B cell (primary cell): ENCODE results near the gene CD72. TPM values are rescaled to one million over a fixed set of nuclear protein-coding genes. Genes with fewer than 3 reads are reported as not detected.

ENCODE experiments used
- ATAC-seq: fragments of 200-7000 bp; cut with Tn5 transposase; one replicate; pipeline ENCODE4 v1.10.0; 2021; ENCODE audit warnings: low read depth, mild to moderate bottlenecking, moderate number of reproducible peaks, moderate library complexity
- CTCF ChIA-PET: fragments of 350-600 bp; sonication (Branson Sonifier 250); formaldehyde crosslinking; loops from one replicate; lab custom pipeline; 2021; ENCODE audit warnings: antibody characterized with exemption, inconsistent platforms; lab: Charles Lee
- POLR2A ChIA-PET: fragments of 350-600 bp; sonication (Branson Sonifier 250); formaldehyde crosslinking; loops from one replicate; lab custom pipeline; 2021; ENCODE audit warnings: antibody characterized with exemption; lab: Charles Lee
- DNase-seq: peaks from one replicate; pipeline ENCODE4 v3.0.0; 2013
- H2AFZ ChIP-seq: 2 replicates; pipeline ENCODE4 v1.6.1; 2012; ENCODE audit warnings: mild to moderate bottlenecking, low read depth, low read length; ENCODE audit not compliant: insufficient read depth, poor library complexity, severe bottlenecking
- H3K27ac ChIP-seq, 2 donors: 1 replicate in 1 of 2; 2 replicates in 1 of 2; pipeline ENCODE4 v1.5.1; 2012 to 2013; ENCODE audit warnings: low read length in 2 of 2, mild to moderate bottlenecking in 2 of 2, moderate library complexity in 1 of 2
- H3K27me3 ChIP-seq, 4 experiments: fragments of 200-600 bp in 1 of 4; sonication (generic) in 1 of 4; replicated peaks in 1 of 4; 1 replicate in 2 of 4; 2 replicates in 2 of 4; pipeline versions ENCODE4 v1.6.1 to v1.7.0; 2013 to 2016; ENCODE audit warnings: low read length in 3 of 4, mild to moderate bottlenecking in 2 of 4, mixed read lengths in 1 of 4, moderate library complexity in 1 of 4; ENCODE audit not compliant: insufficient read depth in 4 of 4, control insufficient read depth in 3 of 4; ENCODE audit errors: control extremely low read depth in 1 of 4
- H3K36me3 ChIP-seq, 2 experiments: replicated peaks in 1 of 2; 1 replicate in 1 of 2; 2 replicates in 1 of 2; pipeline versions ENCODE4 v1.6.1 to v1.7.1; 2013; ENCODE audit warnings: low read length in 1 of 2; ENCODE audit not compliant: insufficient read depth in 2 of 2, control insufficient read depth in 1 of 2; ENCODE audit errors: control extremely low read depth in 1 of 2, extremely low read depth in 1 of 2
- H3K4me1 ChIP-seq, 2 donors: fragments of 200-600 bp in 1 of 2; sonication (generic) in 1 of 2; 1 replicate in 1 of 2; 2 replicates in 1 of 2; pipeline versions ENCODE4 v1.5.1 to v1.6.1; 2013 to 2017; ENCODE audit warnings: low read length in 2 of 2; ENCODE audit not compliant: control insufficient read depth in 2 of 2, insufficient read depth in 2 of 2
- H3K4me2 ChIP-seq: replicated peaks from 2 replicates; pipeline ENCODE3; 2012; ENCODE audit warnings: mild to moderate bottlenecking, low read depth, low read length; ENCODE audit not compliant: poor library complexity, severe bottlenecking
- H3K4me3 ChIP-seq, 5 experiments: fragments of 200-600 bp in 1 of 5; sonication (generic) in 1 of 5; 1 replicate in 3 of 5; 2 replicates in 2 of 5; pipeline versions ENCODE4 v1.5.1 to v1.7.0; 2011 to 2016; ENCODE audit warnings: low read length in 4 of 5, mild to moderate bottlenecking in 4 of 5, low read depth in 2 of 5, control low read depth in 1 of 5, moderate library complexity in 1 of 5; ENCODE audit not compliant: insufficient read depth in 1 of 5; ENCODE audit errors: control extremely low read depth in 1 of 5, extremely low read depth in 1 of 5
- H3K79me2 ChIP-seq: fragments of 200-600 bp; sonication (generic); one replicate; pipeline ENCODE4 v1.6.0; 2016; ENCODE audit warnings: low read length; ENCODE audit not compliant: control insufficient read depth, insufficient read depth
- H3K9ac ChIP-seq: fragments of 200-600 bp; sonication (generic); 2 replicates; pipeline ENCODE4 v1.6.1; 2017; ENCODE audit warnings: mild to moderate bottlenecking, low read length, moderate library complexity
- H3K9me3 ChIP-seq, 3 donors: one replicate each; pipeline versions ENCODE4 v1.6.1 to v1.7.1; 2013; ENCODE audit warnings: low read length in 2 of 3; ENCODE audit not compliant: control insufficient read depth in 2 of 3, insufficient read depth in 1 of 3; ENCODE audit errors: control extremely low read depth in 1 of 3
- H4K20me1 ChIP-seq: 2 replicates; pipeline ENCODE4 v1.6.0; 2012; ENCODE audit warnings: mild to moderate bottlenecking, low read length; ENCODE audit not compliant: insufficient read depth, control insufficient read depth, poor library complexity, severe bottlenecking
- H3K27ac Mint-ChIP-seq: one replicate; pipeline ENCODE4 v1.8.0; 2021; ENCODE audit warnings: mixed read lengths
- H3K27me3 Mint-ChIP-seq: one replicate; pipeline ENCODE4 v1.8.0; 2021; ENCODE audit warnings: mixed read lengths
- H3K4me1 Mint-ChIP-seq: one replicate; pipeline ENCODE4 v1.8.0; 2021; ENCODE audit warnings: mixed read lengths
- H3K4me3 Mint-ChIP-seq: one replicate; pipeline ENCODE4 v1.8.0; 2021; ENCODE audit warnings: mixed read lengths
- H3K9me3 Mint-ChIP-seq: one replicate; pipeline ENCODE4 v1.8.0; 2022; ENCODE audit warnings: mixed read lengths; ENCODE audit not compliant: insufficient read depth
- CTCF ChIP-seq: fragments of 200-600 bp; IDR thresholded peaks from one replicate; pipeline ENCODE4 v1.8.0; 2022; ENCODE audit warnings: antibody characterized with exemption, mild to moderate bottlenecking
- EZH2 ChIP-seq: IDR thresholded peaks from 2 replicates; pipeline ENCODE4 v1.6.1; 2012; ENCODE audit warnings: borderline replicate concordance, low read depth, mild to moderate bottlenecking, moderate library complexity, low read length; ENCODE audit not compliant: insufficient read depth, poor library complexity, severe bottlenecking
- WGBS: methylation state at CpG from one replicate; pipeline ENCODE4 v1.1.5; 2013; ENCODE audit warnings: missing lambda C conversion rate; ENCODE audit not compliant: insufficient coverage; 5-methylcytosine and 5-hydroxymethylcytosine counted together
- intact Hi-C: fragments of 100-400 bp; cut with micrococcal nuclease; formaldehyde crosslinking; loops from one replicate; pipeline ENCODE4 v1.10.0; 2022
- polyA plus RNA-seq: library from polyadenylated mRNA; depleted of rRNA; stranded (reverse); fragments of >200 nt; gene quantifications from 2 replicates; pipeline ENCODE4 v1.2.3, GENCODE V29; 2012
- total RNA-seq, 2 donors: library from RNA; stranded (reverse); fragments of 120-200 nt in 1 of 2; gene quantifications; 1 replicate in 1 of 2; 2 replicates in 1 of 2; pipeline versions ENCODE4 v1.2.3 to v1.2.4, GENCODE V29; 2013 to 2022

CD72 gene
- total and polyA plus RNA-seq, 2 donors (not counting 1 experiment from before 2014, with no cell fraction given), result 94.6 to 436 TPM

- H3K4me3 Mint-ChIP-seq, result no peak overlapping the region
- 91% methylated on average over 2 of the region's 7 CpGs for WGBS
- ChIA-PET POLR2A (no interaction called here), CTCF (no interaction called here)
- H3K27me3 ChIP-seq, result no peaks in the 10 kb centered on the region
- H3K27me3 Mint-ChIP-seq, result no peaks in the 10 kb centered on the region
- ATAC-seq (no peak), DNase-seq (no peak)
- H3K79me2 ChIP-seq, result no peaks in the 10 kb centered on the region
- H3K36me3 ChIP-seq, result no peaks in the 10 kb centered on the region
- H3K4me2 ChIP-seq, result no peak overlapping the region
- TF ChIP-seq EZH2 (no peak), CTCF (no peak)
- no peak overlapping the region for H3K27ac ChIP-seq
- peaks cover 11% of the 10 kb centered on the region for H3K4me1 Mint-ChIP-seq
- intact Hi-C loops, result no loop called here
- H3K27ac Mint-ChIP-seq, result no peak overlapping the region
- no peak overlapping the region for H2AFZ ChIP-seq
- peaks cover 5 to 7% of the 10 kb centered on the region in 2 donors for H3K4me1 ChIP-seq
- no peaks in the 10 kb centered on the region for H4K20me1 ChIP-seq
- no peak overlapping the region for H3K9ac ChIP-seq
- no peak overlapping the region for H3K4me3 ChIP-seq
- no peaks in the 10 kb centered on the region for H3K9me3 ChIP-seq
- no peaks in the 10 kb centered on the region for H3K9me3 Mint-ChIP-seq
These were observed 53.6 kb downstream of the CD72 start for GRCh38 chr9:35564658-35565061.

DNA sequence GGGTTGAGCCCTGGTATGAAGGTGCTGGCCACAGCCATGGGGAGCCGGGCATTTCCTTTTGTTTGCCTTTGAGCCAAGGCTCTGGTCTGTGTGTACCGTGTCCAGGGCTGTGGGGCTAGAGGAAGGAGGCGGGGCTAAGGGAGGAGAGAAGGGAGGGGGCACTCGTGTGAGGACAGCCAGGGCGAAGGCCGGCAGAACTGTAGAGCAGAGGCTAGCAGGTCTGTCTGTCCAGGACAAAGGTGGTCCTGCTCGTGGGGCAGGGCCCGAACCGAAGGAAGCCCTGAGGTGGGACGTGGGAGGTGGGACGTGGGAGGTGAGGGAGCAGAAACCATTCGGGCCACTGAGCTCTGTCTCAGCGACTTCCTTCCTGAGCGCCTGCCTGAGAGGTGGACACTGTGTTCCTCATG is 54.4 kb downstream of the CD72 start:
- H4K20me1 ChIP-seq, result no peaks in the 10 kb centered on the region
- ChIA-PET POLR2A (no interaction called here), CTCF (no interaction called here)
- DNase-seq (no peak), ATAC-seq (no peak)
- Mint-ChIP-seq H3K9me3 (no peaks in the 10 kb centered on the region), H3K4me3 (peak overlapping the region; percentile 24), H3K27me3 (no peaks in the 10 kb centered on the region), H3K4me1 (peaks cover 6% of the 10 kb centered on the region), H3K27ac (no peak overlapping the region)
- H3K4me3 ChIP-seq, result no peak overlapping the region
- H3K4me2 ChIP-seq, result no peak overlapping the region
- no peak overlapping the region for H3K27ac ChIP-seq
- no peak overlapping the region for H2AFZ ChIP-seq
- no peaks in the 10 kb centered on the region for H3K36me3 ChIP-seq
- H3K4me1 ChIP-seq, result peaks cover 4 to 5% of the 10 kb centered on the region in 2 donors
- 62% methylated on average over 14 of the region's 14 CpGs for WGBS
- H3K9ac ChIP-seq, result no peak overlapping the region
- intact Hi-C loops, result no loop called here
- no peaks in the 10 kb centered on the region for H3K9me3 ChIP-seq
- H3K79me2 ChIP-seq, result no peaks in the 10 kb centered on the region
- H3K27me3 ChIP-seq, result no peaks in the 10 kb centered on the region
- TF ChIP-seq EZH2 (no peak), CTCF (no peak)
